NCI-H187 (cell line): ENCODE measurements around the gene FIGN.

Experiments
- DNase-seq, 2 experiments: peaks; one replicate each; lab custom pipeline; 2025; lab: John Stamatoyannopoulos, UW

The FIGN gene

DNA sequence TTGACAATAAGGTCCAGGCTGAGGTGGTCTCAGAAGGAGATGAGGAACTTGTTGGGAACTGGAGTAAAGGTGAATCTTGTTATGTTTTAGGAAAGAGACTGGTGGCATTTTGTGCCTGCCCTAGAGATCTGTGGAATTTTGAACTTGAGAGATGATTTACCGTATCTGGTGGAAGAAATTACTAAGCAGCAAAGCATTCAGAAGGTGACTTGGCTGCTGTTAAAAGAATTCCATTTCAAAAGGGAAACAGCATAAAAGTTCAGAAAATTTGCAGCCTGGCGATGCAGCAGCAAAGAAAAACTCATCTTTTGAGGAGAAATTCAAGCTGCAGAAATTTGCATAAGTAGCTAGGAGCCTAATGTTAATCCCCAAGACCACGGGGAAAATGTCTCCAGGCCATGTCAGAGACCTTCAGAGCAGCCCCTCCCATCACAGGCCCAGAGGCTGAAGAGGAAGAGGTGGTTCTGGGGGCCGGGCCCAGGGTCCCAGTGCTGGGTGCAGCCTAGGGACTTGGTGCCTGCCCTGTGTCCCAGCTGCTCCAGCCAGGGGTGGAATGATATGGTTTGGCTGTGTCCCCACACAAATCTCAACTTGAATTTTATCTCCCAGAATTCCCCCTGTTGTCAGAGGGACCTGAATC, 73.5 kb downstream of the FIGN start:
- no peak for DNase-seq

DNA sequence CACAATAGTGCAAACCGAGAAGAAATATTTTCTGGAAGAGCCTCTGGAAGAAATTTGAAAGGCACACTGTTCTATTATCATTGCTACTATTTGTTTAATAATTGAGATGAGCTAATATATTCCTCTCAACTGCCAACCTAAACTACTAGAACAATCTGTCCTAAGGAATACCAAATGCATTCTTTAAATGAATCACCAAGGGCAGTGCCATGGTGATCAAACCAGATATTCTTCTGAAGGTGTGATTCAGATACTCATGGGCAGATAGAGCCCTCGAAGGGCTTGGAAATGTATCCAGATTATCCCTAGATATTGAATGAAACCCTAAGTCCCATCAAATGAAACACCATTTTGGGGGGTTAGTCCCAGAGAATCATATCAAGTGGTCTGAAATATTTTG, 76.6 kb downstream of the FIGN start:
- no peak for DNase-seq

DNA sequence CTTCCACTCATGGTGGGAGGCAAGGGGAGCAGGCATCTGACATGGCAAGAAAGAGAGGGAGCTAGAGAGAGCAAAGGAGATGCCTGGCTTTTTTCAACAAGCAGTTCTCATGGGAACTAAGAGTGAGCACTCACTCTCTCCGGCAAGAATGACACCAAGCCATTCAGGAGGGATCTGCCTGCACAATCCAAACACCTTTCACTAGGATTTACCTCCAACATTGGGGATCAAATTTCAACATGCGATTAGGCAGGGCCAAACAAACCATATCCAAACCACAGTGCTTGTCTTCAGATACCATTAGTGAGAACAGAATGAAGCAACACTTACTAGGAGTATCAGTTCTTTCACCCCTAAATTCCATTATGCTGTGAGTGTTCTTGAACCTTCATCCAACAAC, 77.3 kb downstream of the FIGN start:
- no peak for DNase-seq

DNA sequence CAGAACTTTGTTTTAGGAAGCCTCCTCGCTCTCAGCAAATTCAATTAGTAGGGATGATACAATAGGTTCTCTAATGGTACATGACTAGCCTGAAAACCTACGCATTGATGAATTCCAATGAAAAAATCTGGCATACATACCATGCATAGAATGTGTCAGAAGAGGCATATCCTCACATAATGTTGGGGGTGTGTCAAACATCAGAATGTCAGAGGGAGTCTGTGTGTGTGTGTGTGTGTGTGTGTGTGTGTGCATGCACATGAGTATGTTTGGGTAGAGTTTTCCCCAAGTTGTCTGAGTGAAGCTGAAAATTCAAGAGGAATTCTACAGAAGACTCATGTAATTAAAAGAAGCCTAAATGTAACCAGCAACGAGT, 78.5 kb downstream of the FIGN start:
- DNase-seq, result no peak

DNA sequence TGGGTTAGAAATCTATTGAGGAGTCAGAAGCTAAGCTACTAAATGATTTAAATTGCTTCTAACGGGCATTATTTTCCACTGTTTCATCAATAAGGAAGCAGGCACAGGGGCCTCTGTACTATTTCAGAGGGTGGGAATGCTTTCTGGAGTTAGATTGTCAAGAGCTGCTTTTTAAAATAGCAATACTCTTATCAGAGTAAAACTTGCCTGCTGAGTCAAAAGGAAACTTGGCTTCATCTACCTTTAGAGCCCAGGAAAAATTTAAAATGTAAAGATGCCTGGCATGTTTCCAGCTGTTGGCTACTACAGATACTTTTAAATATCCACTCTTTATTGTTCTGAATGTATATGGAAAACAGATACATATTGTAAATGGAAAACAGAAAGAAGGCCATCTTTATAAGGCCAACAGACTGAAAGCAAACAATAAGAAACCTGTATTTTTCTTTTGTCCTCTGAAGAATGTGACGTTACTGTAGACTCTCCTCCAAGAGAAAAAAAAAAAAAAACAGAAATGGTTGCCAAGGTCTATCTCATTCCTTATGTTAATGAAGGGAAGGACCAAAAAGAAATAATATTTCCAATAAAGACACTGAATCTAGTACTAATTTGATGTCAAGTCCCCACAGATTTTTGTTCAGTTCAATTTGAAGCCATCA, 79.1 kb downstream of the FIGN start:
- no peak for DNase-seq

DNA sequence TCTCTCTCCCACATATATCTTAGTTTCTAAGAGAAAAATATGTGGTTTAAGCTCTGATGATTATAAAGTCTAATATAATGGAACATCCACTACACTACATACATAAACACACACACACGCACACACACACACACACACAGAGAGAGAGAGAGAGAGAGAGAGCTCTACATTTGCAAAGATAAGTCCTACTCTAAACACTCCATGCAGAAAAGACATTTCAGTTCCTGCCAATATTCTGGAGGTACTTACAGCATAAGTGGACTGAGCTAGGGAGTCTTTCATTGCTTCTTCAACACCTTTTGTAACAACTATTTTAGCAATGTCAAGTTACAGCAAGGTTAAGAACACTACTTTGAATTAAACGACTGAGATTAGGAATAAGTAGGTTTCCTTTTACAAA, 80.1 kb downstream of the FIGN start:
- no peak for DNase-seq

DNA sequence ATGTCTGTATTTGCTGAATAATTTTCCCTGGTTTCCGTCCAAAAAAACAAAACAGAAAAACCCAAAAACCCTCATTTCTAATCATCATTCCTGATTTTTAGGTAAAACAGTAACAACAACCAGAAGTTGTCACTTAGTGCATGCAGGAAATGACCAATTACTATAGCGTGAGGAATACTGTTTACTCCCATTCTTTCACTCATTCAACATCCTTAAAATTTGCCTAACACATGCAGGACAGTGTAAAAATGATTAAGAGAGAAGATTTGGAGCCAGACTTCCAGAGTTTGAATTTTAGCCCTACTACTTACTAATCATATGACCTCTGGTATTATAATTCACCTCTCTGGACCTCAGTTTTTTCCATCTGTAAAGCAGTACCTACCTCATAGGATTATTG, 83.1 kb downstream of the FIGN start:
- no peak for DNase-seq

DNA sequence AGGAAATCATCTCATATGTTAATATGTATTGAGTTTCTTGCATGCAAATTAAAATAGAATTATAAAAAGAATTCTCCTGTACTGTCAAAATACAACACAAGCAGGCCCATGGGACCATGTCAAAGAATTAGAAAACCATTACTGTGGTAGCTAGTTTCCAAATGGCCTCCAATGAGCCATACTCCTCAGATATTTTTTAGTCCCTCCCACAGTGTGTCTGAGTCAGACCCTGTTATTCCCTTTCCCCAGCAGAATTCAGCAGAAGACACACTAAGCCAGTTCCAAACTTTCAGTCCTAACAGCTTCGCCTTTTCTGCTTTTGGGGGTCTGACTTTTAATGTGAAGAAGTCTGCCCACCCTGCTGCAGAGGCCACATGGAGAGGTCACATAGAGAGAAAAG, 86.7 kb downstream of the FIGN start:
- no peak for DNase-seq

DNA sequence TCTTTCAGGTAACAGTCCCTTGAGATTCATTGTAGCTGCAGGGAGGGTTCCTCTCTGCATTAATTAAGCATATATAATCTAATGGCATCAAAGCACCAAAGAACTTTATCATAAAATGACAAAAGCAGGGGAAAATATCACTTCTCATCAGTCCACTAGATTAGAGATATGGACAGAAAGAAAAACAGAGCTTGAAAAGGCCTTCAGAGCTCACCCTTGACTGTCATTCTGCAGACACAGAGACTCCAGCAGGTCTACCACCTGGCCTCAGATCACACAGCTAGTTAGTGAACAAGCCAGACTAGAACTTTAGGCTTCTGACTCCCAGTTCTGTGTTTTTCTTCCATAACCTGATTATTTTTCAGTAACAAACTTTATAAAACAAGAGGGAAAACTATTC, 88.5 kb downstream of the FIGN start:
- DNase-seq, result no peak

DNA sequence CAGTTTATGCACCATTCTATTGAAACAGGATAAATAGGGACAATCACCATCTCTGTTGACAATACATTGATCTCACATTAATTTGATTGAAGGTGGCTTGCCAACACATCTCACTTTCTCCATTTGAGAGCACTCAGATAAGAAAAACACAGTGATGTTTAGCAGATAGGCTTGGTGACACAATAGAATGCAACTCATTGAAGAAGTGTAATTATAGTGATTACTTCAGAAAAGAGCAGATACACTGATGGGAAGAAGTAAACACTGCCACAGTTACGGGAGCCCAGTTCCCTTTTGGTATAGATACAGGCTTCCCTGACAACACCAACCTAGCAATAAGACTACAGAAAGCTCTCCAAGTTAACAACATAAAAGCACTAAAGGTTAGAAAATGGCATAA, 89.1 kb downstream of the FIGN start:
- no peak for DNase-seq

DNA sequence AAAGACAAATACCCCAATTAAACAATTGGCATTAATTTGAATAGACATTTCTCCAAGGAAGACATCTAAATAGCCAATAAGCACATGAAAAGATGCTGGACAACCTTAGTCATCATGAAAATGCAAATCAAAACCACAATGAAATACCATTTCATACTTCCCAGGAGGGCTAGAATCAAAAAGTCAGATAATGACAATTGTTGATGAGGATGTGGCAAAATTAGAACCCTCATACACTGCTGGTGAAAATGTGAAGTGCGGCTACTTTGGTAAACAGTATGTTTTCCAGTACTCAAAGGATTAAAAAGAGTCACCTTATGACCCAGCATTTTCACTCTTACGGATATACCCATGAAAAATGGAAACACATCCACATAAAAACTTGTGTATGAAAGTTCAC, 91.6 kb downstream of the FIGN start:
- no peak for DNase-seq

DNA sequence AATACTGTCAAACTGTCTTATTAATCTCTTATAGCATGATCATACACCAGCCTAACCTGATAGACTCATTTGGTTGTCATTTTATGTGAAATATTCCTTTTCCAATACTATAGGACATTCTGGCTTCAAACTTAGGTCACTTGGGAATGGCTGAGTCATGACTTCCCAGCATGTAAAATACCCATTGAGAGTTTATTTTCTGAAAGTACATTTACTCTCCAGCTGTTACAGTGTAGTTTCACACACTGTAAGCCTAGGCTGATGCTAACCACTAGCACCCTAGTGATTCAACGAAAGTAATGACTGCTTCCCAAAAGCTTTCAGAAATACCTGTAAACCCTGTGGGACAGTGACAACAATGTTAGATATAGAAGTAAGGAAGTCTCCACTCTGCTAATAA, 93.8 kb downstream of the FIGN start:
- DNase-seq, result no peak

DNA sequence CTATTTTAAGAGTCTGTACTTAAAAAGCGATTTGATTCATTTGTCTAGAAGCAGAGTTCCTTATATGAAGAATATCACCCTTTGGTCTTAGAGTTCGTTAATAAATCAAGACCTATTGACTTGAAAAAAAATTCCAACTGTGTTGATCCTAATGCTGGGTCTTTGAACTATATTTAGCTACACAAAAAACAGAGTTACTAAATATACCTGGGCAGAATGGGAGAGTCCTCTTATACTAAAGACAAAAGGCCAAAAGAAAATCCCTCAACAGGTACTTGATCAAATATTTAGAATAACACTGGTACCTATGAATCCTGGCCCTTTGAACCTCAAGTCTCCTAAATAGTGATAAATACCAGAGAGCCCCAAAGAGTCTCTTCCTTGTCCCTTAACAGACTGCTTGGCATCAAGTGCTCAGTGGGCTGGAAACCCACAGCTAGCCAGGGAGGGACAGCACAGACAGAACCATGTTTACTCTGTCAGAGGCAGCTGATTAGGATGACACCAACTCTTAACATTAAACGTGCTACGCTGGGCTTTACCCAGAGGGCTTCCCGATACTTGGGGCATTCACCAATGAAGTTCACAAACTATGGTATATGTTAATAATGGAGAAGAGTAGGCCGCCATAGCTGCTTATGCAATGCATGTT, 95.1 kb downstream of the FIGN start:
- DNase-seq, result no peak

DNA sequence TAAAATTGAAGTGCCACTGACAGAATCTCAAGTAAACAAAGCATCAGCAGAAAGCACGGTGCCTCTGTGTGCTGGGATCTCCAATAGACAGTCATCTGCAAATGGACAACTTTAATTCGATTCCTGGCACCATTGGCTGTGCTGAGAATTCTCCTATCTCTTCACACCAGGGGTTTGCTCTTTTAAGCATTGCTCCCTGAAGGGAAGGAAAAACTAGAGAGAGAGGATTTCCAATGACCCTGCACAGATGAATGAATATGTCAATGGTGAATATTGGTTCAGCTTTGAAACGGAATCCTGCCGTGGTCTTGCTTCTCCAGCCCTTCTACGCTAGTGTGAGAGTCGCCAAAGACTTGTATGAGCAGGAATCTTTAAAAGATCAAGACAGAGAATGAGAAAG, 97.9 kb downstream of the FIGN start:
- DNase-seq, result no peak

DNA sequence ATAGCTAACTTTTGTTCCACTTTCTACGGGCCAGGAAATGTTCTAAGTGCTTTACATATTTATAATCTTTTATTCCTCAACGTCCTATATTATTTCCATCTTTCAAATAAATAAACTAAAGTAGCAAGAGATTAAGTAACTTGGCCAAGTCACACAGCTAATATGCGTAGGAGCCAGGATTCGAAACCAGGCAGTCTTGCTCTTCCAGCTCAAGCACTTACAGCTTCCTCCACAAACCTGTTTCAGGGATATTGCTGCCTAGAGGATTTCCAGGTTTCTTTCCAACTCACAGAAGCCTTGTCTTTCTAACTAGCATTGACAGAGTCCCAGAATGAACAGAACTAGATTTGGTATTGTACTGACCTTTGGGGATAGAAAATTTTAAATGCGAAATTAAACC, 102.5 kb downstream of the FIGN start:
- no peak for DNase-seq

DNA sequence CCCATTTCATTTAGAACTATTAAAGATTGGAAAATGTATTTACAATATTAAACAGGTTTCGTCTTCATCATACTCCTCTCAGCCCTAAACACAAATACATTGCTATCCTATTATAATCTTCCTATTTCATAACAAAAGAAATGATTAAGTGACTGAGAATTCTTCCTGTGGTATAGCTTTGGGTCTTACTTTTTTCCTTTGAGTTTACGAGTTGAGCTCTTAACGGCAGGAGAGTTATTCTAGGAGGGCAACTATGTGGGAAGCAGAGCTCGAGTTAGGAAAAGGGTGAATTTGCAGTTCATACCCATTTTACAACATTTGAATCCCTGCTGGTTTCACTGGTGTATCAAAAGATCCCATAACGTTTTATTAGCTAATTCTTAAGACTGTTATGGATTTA, 105.0 kb downstream of the FIGN start:
- no peak for DNase-seq

DNA sequence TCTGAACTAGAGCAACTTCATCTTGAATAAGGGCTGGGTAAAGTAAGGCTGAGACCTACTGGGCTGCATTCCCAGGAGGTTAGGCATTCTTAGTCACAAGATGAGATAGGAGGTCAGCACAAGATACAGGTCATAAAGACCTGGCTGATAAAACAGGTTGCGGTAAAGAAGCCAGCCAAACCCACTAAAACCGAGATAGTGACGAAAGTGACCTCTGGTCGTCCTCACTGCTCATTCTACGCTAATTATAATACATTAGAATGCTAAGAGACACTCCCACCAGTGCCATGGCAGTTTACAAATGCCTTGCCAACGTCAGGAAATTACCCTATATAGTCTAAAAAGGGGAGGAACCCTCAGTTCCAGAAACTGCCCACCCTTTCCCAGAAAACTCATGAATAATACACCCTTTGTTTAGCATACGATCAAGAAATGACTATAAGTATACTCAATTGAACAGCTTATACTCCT, 109.1 kb downstream of the FIGN start:
- no peak for DNase-seq

DNA sequence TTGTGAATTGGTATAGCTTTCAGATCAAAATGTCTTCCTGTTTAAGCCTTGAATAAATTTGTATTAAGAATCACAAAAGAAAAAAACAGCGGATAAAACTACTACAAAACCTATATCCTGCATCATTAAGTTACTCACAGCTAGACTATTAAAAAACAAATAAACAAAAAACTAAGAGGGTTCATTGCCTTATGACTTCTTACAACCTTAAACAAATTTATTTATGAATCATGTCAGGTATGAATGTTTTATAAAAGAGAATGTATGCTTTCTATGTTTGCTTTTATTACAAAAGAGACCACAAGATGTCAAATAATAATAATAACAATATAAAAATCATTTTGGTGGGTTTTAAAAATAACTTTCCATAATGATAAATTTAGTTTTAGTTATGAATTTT, 109.6 kb downstream of the FIGN start:
- no peak for DNase-seq

DNA sequence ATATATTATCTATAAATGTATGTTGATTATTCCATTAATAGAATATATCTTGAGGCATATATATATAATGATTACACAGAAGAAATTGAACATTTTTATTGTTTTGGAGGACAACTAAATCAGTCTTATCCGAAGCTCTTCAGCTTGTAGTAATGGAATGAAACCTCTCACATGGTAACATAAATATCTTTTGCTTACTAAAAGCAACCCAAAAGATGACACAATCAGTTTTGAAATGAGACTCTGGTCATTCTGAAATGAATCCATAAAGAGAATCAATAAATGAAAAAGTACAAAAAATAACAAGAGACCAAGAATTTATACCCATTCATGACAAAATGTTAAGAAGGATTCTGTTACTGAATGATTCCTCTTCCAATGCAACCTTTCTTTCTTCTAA, 110.2 kb downstream of the FIGN start:
- no peak for DNase-seq

DNA sequence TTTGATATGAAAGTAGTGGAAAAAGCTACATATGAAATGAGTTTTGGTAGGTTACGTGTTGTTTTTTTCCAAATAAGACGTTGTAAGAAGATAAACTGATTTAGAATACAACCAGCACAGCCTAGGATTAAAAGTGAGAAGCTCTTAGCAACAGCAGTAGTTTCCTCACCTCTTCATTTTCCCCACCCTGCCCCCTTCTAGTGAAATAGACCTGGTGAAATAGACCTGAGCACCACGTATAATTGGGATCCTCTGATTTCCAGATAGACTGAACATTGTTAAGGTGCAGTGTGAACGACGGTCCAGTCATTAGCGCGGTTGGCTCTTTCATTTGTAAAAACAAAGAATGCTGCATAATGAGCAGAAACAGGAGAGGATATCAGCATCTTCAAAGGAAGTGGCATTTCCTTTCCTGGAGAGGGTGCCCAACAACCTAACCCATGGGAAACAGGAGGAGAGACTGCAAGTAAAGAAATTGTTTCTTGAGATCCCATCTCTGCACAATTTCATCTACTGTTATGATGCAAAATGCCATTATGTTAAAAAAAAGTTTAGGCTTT, 114.3 kb downstream of the FIGN start:
- no peak for DNase-seq

DNA sequence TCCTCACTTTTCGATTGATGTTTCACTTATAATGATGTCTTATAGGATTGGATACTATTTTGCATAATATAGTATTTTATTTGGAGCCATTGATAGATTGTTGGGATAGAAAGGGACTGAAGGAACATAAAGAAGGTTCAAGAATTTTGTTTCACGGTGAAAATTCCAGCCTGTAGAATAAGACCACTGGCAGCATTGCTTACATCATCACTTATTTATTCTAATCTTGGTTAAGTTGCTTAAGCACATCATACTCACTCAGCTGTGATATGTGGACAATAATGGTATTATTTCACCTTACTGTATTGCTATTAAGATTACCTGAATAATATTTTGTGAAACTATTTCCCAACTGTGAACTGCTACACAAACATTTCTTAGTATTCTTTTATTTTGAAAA, 118.3 kb downstream of the FIGN start:
- DNase-seq, result no peak

DNA sequence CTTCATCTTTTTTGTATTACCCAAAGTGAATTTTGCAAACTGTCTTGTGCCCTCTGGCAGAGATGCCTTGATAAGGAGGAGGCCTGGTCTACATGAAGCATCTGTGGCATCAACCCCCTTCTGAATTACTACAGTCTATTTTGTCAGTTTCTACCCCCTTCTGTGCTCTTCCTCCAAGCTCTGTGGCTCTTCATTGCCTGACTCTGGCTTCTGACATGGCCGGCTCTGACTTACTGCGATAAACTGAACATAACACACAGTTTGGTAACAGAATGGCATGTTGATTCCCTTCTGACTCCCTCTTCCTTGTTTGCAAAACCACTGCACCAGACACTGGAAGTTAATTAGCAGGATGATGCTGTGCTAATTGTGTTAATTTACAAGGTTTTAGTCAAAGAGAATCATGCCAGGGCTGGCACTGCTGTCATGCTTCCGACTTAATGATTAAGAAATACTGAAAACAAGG, 122.5 kb downstream of the FIGN start:
- DNase-seq, result no peak

DNA sequence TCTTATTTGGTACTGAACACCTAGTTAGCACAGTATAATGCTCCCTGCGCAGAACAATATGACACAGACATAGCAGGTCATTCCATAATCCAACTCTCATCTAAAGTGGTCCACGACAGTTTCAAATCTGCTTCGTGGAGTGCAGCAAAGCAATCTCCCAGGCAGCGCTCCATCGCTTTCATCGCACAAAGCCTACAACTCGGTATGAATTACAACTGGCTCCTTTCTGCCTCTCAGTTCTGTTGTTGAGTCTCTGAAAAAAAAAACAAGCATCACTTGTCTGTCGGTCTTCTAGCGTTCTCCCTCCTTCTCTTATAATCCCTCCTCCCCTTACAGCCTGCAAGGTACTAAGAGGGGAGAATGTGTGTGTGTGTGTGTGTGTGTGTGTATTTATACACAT, 123.5 kb downstream of the FIGN start:
- no peak for DNase-seq
